Lower lobe of right lung (tissue), 2 donors: ENCODE data around the gene LAMA2. TPM values are rescaled to one million over a fixed set of nuclear protein-coding genes. Genes with fewer than 3 reads are reported as not detected.

Source experiments
- ATAC-seq, 2 donors: fragments of 200-7000 bp; cut with Tn5 transposase; one replicate each; pipeline ENCODE4 v1.9.1; 2020 to 2022; ENCODE audit warnings: mild to moderate bottlenecking in 2 of 2, moderate library complexity in 2 of 2
- DNase-seq: peaks from one replicate; pipeline ENCODE4 v3.0.0-alpha.2; 2020
- H3K27ac ChIP-seq: fragments of 200-600 bp; one replicate; pipeline ENCODE4 v1.8.0; 2022
- H3K27me3 ChIP-seq: fragments of 200-600 bp; one replicate; pipeline ENCODE4 v1.8.0; 2022; ENCODE audit warnings: low read depth
- H3K36me3 ChIP-seq: fragments of 200-600 bp; one replicate; pipeline ENCODE4 v1.8.0; 2022; ENCODE audit warnings: mild to moderate bottlenecking
- H3K4me1 ChIP-seq: fragments of 200-600 bp; one replicate; pipeline ENCODE4 v1.8.0; 2022
- H3K4me3 ChIP-seq: fragments of 200-600 bp; one replicate; pipeline ENCODE4 v1.8.0; 2022; ENCODE audit warnings: mild to moderate bottlenecking
- H3K9me3 ChIP-seq: fragments of 200-600 bp; one replicate; pipeline ENCODE4 v1.8.0; 2022
- intact Hi-C: fragments of 100-400 bp; cut with DNase I; formaldehyde crosslinking; loops from one replicate; pipeline ENCODE4 v1.11.0; 2022
- total RNA-seq: library from RNA; stranded (reverse); fragmentation: NEBNext Ultra II Directional; extraction: Animal tissue kit (Norgen Biotek cat#: 25700); gene quantifications from one replicate; pipeline ENCODE4 v1.2.1, GENCODE V29; 2021
- TF ChIP-seq, protein P1 (sequence below): fragments of 200-600 bp; IDR thresholded peaks from one replicate; pipeline ENCODE4 v1.8.0; 2022; ENCODE audit warnings: antibody characterized with exemption, mild to moderate bottlenecking
- donor health status: DM: no; HTN: yes; CAD: no; lungs with severe emphysema.

The LAMA2 gene
- total RNA-seq, 1 donor from 2014 or later = 49.6 TPM

DNA sequence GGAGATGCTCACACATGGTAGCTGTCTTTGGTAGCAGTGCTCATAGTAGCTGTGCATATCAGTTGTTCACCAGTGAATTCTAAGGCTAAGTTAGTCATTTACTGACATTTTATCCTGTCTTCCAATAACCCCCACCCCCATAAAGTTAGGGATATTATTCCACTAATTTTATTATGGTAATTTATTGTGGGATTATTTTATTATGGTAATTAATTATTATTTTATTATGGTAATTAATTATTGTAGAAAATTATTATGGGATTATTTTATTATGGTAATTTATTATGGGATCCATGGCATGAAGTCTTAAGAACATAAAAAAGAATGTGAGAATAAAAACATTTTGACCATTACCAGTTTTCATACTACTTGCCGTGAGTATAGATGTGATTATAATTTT is 406.5 kb downstream of the LAMA2 start:
- Histone ChIP-seq H3K4me3 (no peak overlapping the region), H3K9me3 (no peaks in the 10 kb centered on the region), H3K4me1 (no peaks in the 10 kb centered on the region), H3K27ac (no peak overlapping the region), H3K27me3 (no peaks in the 10 kb centered on the region), H3K36me3 (no peaks in the 10 kb centered on the region)
- ATAC-seq (no peak), DNase-seq (no peak)
- intact Hi-C loops = no loop called here
- TF ChIP-seq, protein P1, sequence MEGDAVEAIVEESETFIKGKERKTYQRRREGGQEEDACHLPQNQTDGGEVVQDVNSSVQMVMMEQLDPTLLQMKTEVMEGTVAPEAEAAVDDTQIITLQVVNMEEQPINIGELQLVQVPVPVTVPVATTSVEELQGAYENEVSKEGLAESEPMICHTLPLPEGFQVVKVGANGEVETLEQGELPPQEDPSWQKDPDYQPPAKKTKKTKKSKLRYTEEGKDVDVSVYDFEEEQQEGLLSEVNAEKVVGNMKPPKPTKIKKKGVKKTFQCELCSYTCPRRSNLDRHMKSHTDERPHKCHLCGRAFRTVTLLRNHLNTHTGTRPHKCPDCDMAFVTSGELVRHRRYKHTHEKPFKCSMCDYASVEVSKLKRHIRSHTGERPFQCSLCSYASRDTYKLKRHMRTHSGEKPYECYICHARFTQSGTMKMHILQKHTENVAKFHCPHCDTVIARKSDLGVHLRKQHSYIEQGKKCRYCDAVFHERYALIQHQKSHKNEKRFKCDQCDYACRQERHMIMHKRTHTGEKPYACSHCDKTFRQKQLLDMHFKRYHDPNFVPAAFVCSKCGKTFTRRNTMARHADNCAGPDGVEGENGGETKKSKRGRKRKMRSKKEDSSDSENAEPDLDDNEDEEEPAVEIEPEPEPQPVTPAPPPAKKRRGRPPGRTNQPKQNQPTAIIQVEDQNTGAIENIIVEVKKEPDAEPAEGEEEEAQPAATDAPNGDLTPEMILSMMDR = no peak

DNA sequence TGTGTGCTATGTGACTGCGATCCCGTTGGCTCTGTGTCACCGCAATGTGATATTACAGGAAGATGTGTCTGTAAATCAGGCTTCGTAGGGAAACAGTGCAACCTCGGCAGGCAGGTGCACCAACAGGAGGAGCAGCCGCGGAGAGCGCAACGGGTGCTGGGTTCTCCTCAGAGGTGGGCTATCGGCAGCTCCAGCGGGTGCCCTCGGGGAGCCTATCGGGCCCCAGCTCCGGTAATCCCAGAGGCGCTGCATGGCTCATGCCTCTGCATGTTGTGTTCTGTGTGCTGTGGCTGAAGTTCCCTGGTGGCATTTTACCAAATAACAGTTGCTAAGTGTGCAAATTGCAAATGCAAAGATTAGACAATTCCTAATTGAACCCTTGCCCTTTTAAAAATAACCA is 409.9 kb downstream of the LAMA2 start:
- Histone ChIP-seq H3K4me1 (no peaks in the 10 kb centered on the region), H3K4me3 (no peak overlapping the region), H3K36me3 (no peaks in the 10 kb centered on the region), H3K27me3 (no peaks in the 10 kb centered on the region), H3K9me3 (no peaks in the 10 kb centered on the region), H3K27ac (no peak overlapping the region)
- ATAC-seq = no peak
- intact Hi-C loops = no loop called here
- DNase-seq = peak; percentile 36
- TF ChIP-seq, protein P1 = no peak

DNA sequence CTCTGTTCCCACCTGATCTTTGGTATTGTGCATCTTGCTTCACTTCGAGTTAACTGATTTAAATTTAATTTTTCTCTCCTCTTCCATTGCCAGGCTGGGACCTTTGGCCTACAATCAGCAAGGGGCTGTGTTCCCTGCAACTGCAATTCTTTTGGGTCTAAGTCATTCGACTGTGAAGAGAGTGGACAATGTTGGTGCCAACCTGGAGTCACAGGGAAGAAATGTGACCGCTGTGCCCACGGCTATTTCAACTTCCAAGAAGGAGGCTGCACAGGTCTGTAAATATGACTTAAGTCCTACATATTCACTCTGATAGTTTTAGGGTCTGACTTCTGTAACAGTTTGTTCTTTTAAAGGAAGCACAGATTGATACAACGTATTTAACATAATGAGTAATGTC is 414.7 kb downstream of the LAMA2 start:
- TF ChIP-seq, protein P1 = no peak
- no peak for ATAC-seq
- intact Hi-C loops = no loop called here

DNA sequence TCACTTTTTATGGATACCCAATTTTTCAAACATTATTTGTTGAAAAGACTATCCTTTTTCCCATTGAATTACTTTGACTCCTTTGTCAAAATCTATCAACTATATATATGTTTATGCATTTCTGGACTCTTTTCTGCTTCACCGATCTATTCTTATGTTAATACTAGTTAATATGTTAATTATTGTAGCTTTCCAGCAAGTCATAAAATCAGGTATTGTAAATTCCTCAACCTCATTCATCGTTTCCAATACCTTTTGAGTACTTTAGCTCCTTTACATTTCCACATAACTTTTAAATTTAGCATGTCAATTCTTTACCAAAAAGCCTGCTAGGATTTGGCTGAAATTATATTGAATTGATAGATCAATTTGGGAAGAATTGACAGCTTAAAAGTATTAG is 419.7 kb downstream of the LAMA2 start:
- Histone ChIP-seq H3K27me3 (no peaks in the 10 kb centered on the region), H3K36me3 (peaks cover 4% of the 10 kb centered on the region), H3K9me3 (no peaks in the 10 kb centered on the region), H3K27ac (no peak overlapping the region), H3K4me3 (no peak overlapping the region), H3K4me1 (no peaks in the 10 kb centered on the region)
- DNase-seq (no peak), ATAC-seq (no peak)
- TF ChIP-seq, protein P1 = no peak
- intact Hi-C loops = no loop called here

More for the DNA sequence above, 414.7 kb downstream of the LAMA2 start:
- no peaks in the 10 kb centered on the region for H3K27me3 ChIP-seq
- no peak overlapping the region for H3K27ac ChIP-seq
- H3K9me3 ChIP-seq = no peaks in the 10 kb centered on the region
- no peak overlapping the region for H3K4me3 ChIP-seq
- H3K4me1 ChIP-seq = no peaks in the 10 kb centered on the region
- H3K36me3 ChIP-seq = peaks cover 4% of the 10 kb centered on the region
- DNase-seq = no peak

DNA sequence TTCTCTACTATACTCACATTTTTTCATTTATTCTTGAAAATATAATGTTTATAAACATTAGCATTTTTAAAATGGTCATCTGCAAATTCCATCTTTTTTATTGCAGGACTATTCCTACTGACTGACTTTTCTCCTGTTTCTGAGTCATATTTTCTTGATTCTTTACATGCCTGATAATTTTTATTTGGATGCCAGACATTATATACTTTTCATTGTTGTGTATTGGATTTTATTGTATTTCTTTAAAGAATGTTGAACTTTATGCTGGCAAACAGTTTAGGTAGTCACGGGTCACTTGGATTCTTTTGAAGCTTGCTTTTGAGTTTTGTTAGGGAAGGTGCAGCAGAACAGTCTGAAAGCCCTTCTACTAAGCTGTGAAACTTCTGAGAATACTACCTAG is 423.9 kb downstream of the LAMA2 start:
- Histone ChIP-seq H3K27me3 (no peaks in the 10 kb centered on the region), H3K27ac (no peak overlapping the region), H3K4me1 (no peaks in the 10 kb centered on the region), H3K36me3 (no peaks in the 10 kb centered on the region), H3K4me3 (no peak overlapping the region), H3K9me3 (no peaks in the 10 kb centered on the region)
- DNase-seq = no peak
- TF ChIP-seq, protein P1 = no peak
- ATAC-seq = no peak
- intact Hi-C loops = no loop called here

DNA sequence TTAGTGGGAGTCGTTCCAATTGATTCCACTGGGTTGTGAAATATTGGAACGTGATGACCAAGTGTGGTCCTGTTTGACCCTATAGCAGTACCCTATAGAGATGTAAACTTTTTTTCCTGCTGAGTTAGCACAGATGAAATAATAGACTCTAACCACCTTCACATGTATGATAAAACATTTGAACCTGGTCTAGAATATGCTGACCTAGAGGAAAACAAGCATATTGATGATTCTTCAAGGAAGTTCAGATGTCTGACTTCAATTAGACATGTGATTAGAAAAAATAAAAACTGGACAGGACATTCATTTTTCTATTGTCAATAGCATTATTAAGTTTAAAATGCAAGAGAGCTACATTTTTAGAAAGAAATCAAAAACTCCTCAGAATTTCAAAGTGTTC is 424.9 kb downstream of the LAMA2 start:
- Histone ChIP-seq H3K36me3 (no peaks in the 10 kb centered on the region), H3K27ac (no peak overlapping the region), H3K4me1 (no peaks in the 10 kb centered on the region), H3K27me3 (no peaks in the 10 kb centered on the region), H3K4me3 (no peak overlapping the region), H3K9me3 (no peaks in the 10 kb centered on the region)
- DNase-seq = no peak
- ATAC-seq = no peak
- intact Hi-C loops = no loop called here
- TF ChIP-seq, protein P1 = no peak
